ENCODE results near the gene NEK2.

GRCh38 chr1:211708006-211708405, 32.6 kb upstream of the NEK2 start:
- TF ChIP-seq POLR2AphosphoS2 (IDR thresholded peaks at IDR 0.05; ENCODE audit: low read depth, low read length) (no peak), ZNF558 (CRISPR knock-in tag; IDR thresholded peaks at IDR 0.05; ENCODE audit: borderline replicate concordance) (no peak), U2AF2 (IDR thresholded peaks at IDR 0.05; ENCODE audit: low read depth, low read length) (no peak), TBL1XR1 (IDR thresholded peaks at IDR 0.05; ENCODE audit: borderline replicate concordance, low read length, partially characterized antibody) (no peak), RERE (CRISPR knock-in tag; IDR thresholded peaks at IDR 0.05; ENCODE audit: low read depth) (no peak), CTCF (CRISPR knock-in tag; IDR thresholded peaks at IDR 0.05) (no peak), MAFK (conservative IDR thresholded peaks at IDR 0.05 in 1 of 2, IDR thresholded peaks at IDR 0.05 in 1 of 2; ENCODE audit: low read length in 2 of 2) (no peak), NFE2 (CRISPR knock-in tag; IDR thresholded peaks at IDR 0.05) (no peak), RAD21 (CRISPR knock-in tag; IDR thresholded peaks at IDR 0.05) (no peak), ZNF10 (CRISPR knock-in tag; IDR thresholded peaks at IDR 0.05; ENCODE audit: borderline replicate concordance, low read depth) (no peak)

All from HepG2 (cell line).